ENCODE data around the gene YJU2.
"Not testable (repeated sequence)": the region's sequence is repeated elsewhere in the genome, so short reads cannot be mapped to it uniquely, and the experiment has no call there.

The YJU2 gene

GRCh38 chr19:4260613-4261191 is 13.8 kb downstream of the YJU2 start:
- peak; percentile 42 for DNase-seq
- in situ Hi-C loops (cut with MboI; ENCODE audit: low pct_unique_long_range_greater_than_20kb, low sequenced_read_pairs), result no loop called here

DNA sequence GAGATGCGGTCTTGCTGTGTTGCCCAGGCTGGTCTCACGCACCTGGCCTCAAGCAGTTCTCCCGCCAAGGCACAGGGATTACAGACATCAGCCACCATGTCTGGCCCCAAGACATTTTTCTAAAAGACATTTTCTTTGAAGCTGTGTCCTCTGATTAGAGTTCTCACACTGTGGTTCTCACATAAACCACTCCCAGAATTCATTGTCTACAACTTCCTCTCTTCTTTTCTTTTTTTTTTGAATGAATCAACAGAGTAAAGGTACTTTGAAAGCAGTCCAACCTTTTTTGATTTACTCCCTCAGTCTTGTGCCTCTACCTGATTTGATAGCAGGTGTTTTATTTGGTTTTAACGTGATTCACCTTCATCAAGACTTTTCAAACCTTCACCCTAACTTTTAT is 17.9 kb downstream of the YJU2 start:
- no peak for DNase-seq
- in situ Hi-C loops (cut with MboI; ENCODE audit: low pct_unique_long_range_greater_than_20kb, low sequenced_read_pairs), result no loop called here

GRCh38 chr19:4266253-4267000 is 19.5 kb downstream of the YJU2 start:
- no peak for DNase-seq
- in situ Hi-C loops (cut with MboI; ENCODE audit: low pct_unique_long_range_greater_than_20kb, low sequenced_read_pairs), result no loop called here

- DNase-seq, result peak; percentile 84
- in situ Hi-C loops (cut with MboI; ENCODE audit: low pct_unique_long_range_greater_than_20kb, low sequenced_read_pairs), result no loop called here
Measured at GRCh38 chr19:4267101-4267900, 20.4 kb downstream of the YJU2 start.

GRCh38 chr19:4267901-4268815 is 21.3 kb downstream of the YJU2 start:
- DNase-seq, result no peak
- in situ Hi-C loops (cut with MboI; ENCODE audit: low pct_unique_long_range_greater_than_20kb, low sequenced_read_pairs), result no loop called here

GRCh38 chr19:4268816-4269430 is 22.0 kb downstream of the YJU2 start:
- in situ Hi-C loops (cut with MboI; ENCODE audit: low pct_unique_long_range_greater_than_20kb, low sequenced_read_pairs), result no loop called here
- no peak for DNase-seq

- in situ Hi-C loops (cut with MboI; ENCODE audit: low pct_unique_long_range_greater_than_20kb, low sequenced_read_pairs), result no loop called here
- no peak for DNase-seq
Measured at GRCh38 chr19:4272894-4273293, 26.0 kb downstream of the YJU2 start.

- in situ Hi-C loops (cut with MboI; ENCODE audit: low pct_unique_long_range_greater_than_20kb, low sequenced_read_pairs); DNase-seq: not testable (repeated sequence)
Measured at GRCh38 chr19:4274321-4274686, 27.4 kb downstream of the YJU2 start.

DNA sequence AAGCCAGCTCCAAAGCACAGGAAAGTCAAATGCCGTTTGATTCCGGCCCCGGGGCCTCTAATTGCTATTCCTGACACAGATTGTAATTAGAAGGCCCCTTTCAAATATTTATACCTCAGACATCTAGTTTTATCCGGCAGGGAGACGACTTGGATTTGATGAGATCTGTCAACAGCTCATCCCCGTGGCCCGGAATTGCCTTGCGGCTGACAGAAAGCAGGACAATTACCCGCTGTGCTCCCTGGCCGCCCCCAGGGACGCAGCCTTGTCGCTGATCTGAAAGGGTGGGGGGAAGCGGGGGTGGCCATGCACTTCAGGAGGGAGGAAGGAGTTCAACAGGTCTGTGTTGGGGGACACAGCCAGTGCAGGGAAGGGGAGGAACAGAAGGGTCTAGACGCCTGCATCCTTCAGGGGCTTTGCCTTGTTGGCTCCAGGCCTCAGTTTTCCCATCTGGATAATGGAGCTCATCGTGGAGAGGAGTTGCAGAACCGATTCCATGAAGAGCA is 30.4 kb downstream of the YJU2 start:
- no peak for DNase-seq
- in situ Hi-C loops (cut with MboI; ENCODE audit: low pct_unique_long_range_greater_than_20kb, low sequenced_read_pairs), result no loop called here

DNA sequence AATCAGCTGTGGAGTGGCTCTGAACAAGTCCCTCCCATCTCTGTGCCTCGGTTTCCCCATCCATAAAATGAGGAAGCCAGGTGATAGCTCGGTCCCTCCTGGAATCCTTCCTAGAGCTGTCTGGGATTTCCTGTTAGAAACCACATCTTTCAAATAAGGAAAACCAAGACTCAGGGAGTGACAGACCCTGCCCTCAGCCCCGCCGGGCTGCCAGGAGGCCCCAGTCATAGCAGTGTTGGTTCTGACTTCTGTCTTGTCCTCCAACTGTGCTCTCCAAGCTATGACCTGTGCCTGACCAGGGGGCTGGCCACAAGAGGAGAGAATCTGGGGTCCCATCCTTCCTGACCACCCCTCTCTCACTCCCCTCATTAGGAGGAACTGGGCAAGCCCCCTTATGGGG is 31.1 kb downstream of the YJU2 start:
- in situ Hi-C loops (cut with MboI; ENCODE audit: low pct_unique_long_range_greater_than_20kb, low sequenced_read_pairs), result no loop called here
- no peak for DNase-seq

DNA sequence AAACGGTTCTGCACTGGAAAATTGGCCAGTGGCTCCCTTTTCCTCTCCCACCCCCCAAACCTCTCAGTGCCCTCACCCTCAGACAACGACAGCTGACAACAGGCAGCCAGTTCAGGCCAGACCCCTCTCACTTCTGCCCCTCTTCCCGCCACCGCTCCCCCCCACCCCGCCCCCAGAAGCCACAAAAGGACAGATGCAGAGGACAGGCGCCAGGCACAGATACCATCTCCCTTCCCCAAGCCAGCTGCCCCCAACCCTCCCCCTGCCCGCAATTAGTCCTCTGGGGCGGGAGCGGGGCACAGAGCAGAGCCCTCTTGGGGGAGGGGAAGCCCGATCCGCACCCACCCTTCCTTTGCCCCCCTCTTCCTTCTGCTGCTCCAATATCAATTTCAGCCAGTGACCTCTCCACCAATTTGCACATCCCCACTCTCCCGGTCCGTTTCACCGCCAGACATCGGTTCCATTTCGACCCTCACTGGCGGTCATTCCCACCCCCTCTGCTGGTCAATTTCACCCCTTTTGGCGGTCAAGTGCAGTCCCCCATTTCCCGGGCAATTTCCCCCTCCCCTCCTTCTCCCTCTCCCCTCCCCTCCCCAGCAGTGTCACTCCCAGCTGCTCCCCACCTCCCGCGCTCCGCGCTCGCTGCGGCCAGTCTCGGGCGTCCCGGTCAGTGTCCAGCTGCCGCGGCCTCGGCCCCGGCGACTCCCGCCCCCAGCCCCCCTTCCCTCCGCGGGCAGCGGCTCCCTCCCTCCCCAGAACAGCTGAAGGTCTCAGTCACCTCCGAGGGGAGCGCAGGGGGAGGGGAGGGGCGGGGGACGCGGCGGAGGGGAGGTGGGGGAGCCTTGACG is 31.8 kb downstream of the YJU2 start, which contains the start of gene SHD:
SHD (plus strand) TSS at position 848 of the 848 bp plus-strand sequence. CDS start 798 bp downstream, outside the sequence.
- in situ Hi-C loops (cut with MboI; ENCODE audit: low pct_unique_long_range_greater_than_20kb, low sequenced_read_pairs), result no loop called here

GRCh38 chr19:4279267-4279529 is 32.3 kb downstream of the YJU2 start:
- in situ Hi-C loops (cut with MboI; ENCODE audit: low pct_unique_long_range_greater_than_20kb, low sequenced_read_pairs), result no loop called here
- DNase-seq, result no peak

More for the DNA sequence above, 31.8 kb downstream of the YJU2 start, which contains the start of gene SHD:
- DNase-seq, result no peak

DNA sequence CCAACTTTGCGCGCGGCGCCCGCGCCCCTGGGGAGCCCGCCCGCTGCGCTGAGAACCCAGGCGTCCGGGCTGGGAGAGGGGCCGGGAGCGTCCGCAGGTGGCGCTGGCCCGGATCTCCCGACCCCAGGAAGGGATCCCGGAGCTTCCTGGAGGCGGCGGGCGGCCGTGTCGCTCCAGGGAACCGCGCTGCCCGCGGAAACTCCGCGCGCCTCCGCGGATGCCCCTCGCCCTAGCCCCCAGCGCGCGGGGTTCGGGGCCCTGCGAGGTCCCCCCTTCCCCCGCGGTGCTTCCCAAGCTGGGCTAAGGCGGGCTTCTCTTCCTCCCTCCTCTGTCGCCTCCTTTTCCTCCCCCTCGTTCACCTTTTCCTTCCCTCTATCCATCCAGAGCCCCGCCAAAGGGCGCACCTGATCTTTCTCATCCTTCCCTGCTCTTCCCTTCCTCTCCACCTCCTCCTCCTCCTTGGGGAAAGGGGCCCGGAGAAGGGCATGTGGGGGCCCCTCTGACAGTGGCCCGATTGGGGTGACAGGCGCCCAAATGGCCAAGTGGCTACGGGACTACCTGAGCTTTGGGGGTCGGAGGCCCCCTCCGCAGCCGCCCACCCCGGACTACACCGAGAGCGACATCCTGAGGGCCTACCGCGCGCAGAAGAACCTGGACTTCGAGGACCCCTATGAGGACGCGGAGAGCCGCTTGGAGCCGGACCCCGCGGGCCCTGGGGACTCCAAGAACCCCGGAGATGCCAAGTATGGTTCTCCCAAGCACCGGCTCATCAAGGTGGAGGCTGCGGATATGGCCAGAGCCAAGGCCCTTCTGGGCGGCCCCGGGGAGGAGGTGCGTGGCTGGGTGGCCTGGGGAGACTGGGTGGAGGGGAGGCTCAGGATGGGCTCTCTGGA is 32.9 kb downstream of the YJU2 start:
- in situ Hi-C loops (cut with MboI; ENCODE audit: low pct_unique_long_range_greater_than_20kb, low sequenced_read_pairs), result no loop called here
- no peak for DNase-seq

GRCh38 chr19:4284176-4284958 is 37.5 kb downstream of the YJU2 start:
- in situ Hi-C loops (cut with MboI; ENCODE audit: low pct_unique_long_range_greater_than_20kb, low sequenced_read_pairs), result no loop called here
- DNase-seq, result peak; percentile 54

- in situ Hi-C loops (cut with MboI; ENCODE audit: low pct_unique_long_range_greater_than_20kb, low sequenced_read_pairs), result no loop called here
- no peak for DNase-seq
Measured at GRCh38 chr19:4284974-4285373, 38.1 kb downstream of the YJU2 start.

DNA sequence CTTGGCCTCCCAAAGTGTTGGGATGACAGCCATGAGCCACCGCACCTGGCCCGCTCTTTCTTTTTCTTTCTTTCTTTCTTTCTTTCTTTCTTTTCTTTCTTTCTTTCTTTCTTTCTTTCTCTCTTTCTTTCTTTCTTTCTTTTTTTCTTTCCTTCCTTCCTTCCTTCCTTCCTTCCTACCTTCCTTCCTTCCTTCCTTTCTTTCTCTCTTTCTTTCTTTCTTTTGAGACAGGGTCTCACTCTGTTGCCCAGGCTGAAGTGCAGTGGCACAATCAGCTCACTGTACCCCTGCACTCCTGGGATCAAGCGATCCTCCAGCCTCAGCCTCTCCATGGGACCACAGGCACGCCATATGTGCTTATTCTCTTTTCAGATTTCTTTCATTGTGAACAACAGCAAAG is 39.3 kb downstream of the YJU2 start:
- DNase-seq; in situ Hi-C loops (cut with MboI; ENCODE audit: low pct_unique_long_range_greater_than_20kb, low sequenced_read_pairs): not testable (repeated sequence)
